ENCODE data around the gene CLBA1.

DNA sequence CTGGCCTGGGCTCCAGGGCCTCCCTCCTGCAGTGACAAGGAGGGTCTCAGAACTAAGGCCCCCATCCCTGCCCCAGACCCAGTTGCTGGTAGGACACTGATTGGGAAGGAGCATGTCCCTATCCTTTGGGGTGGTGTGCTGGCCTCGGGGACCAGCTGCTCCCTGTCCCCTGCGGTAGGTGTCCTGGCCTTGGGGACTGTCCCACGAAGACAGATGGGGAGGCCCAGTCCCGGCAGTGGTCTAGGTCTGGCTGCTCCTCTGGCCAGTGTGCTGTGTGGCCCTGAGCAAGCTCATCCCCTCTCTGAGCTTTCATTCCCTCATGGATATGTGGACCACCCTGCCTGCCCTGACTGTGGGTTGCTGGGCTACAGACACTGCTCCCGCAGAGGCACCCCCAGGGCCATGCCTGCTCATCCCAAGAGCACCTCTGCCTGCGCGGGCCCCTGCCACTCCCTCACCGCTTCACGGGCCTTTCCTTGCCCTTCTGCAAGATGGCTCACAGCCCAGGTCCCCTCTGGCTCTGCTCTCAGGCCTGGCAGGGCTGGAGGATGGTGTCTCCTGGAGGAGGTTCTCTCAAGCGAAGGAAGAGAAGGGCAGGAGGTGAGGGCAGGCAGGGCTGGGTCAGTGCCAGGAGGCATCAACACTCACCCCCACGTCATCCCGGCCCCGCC, 19.9 kb upstream of the CLBA1 start:
- TF ChIP-seq, protein P1, sequence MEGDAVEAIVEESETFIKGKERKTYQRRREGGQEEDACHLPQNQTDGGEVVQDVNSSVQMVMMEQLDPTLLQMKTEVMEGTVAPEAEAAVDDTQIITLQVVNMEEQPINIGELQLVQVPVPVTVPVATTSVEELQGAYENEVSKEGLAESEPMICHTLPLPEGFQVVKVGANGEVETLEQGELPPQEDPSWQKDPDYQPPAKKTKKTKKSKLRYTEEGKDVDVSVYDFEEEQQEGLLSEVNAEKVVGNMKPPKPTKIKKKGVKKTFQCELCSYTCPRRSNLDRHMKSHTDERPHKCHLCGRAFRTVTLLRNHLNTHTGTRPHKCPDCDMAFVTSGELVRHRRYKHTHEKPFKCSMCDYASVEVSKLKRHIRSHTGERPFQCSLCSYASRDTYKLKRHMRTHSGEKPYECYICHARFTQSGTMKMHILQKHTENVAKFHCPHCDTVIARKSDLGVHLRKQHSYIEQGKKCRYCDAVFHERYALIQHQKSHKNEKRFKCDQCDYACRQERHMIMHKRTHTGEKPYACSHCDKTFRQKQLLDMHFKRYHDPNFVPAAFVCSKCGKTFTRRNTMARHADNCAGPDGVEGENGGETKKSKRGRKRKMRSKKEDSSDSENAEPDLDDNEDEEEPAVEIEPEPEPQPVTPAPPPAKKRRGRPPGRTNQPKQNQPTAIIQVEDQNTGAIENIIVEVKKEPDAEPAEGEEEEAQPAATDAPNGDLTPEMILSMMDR (IDR thresholded peaks at IDR 0.05) = no peak
- no peak for TF ChIP-seq POLR2A (IDR thresholded peaks at IDR 0.05)
